ENCODE data around the gene CGN.

CGN gene

DNA sequence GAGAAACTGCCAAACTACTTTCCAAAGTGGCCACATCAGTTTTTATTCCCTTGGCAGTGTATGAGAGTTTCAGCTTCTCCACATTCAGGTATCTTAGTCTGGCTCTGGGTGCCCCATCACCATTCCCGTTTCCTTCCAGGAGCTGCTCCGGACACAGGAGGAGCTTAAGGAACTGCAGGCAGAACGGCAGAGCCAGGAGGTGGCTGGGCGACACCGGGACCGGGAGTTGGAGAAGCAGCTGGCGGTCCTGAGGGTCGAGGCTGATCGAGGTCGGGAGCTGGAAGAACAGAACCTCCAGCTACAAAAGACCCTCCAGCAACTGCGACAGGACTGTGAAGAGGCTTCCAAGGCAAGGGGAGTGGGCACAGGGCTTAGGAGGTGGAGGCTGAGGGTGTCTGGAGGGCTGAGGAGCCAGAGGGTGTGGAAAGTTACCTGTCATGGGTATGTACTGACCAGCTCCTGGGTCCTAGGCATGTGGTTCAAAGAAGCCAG lies 18.1 kb downstream of the CGN start:
- no peak for FAIRE-seq

DNA sequence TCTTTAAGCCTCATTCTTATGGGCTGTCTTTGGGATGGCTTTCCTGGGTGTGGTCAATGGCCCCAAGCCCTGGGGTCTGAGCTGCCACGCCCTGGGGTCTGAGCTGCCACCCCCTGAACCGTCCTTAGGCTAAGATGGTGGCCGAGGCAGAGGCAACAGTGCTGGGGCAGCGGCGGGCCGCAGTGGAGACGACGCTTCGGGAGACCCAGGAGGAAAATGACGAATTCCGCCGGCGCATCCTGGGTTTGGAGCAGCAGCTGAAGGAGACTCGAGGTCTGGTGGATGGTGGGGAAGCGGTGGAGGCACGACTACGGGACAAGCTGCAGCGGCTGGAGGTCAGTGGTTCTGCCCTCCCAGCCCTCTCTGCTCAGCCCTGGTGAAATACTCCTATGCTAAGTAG lies 18.6 kb downstream of the CGN start:
- FAIRE-seq = no peak

DNA sequence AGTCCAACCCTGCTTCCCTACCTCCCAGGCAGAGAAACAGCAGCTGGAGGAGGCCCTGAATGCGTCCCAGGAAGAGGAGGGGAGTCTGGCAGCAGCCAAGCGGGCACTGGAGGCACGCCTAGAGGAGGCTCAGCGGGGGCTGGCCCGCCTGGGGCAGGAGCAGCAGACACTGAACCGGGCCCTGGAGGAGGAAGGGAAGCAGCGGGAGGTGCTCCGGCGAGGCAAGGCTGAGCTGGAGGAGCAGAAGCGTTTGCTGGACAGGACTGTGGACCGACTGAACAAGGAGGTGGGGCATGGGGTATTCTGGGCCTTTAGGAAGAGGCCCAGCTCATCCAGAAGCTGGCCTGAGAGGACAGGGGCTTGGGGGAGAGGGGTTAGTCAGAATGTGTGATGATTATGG lies 19.3 kb downstream of the CGN start:
- no peak for FAIRE-seq

DNA sequence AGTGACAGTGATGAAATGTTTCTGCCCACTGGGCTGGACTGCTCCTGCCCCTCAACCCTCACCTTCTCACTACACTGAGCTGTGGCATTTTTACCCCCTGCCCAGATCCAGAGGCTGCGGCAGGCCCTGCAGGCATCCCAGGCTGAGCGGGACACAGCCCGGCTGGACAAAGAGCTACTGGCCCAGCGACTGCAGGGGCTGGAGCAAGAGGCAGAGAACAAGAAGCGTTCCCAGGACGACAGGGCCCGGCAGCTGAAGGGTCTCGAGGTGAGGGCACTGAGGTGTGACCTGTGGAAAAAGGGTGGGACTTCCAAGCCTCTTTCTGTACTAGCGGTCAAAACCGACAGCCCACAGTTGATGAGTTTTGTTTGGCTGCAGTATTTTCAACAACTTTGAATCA lies 22.7 kb downstream of the CGN start:
- no peak for FAIRE-seq

DNA sequence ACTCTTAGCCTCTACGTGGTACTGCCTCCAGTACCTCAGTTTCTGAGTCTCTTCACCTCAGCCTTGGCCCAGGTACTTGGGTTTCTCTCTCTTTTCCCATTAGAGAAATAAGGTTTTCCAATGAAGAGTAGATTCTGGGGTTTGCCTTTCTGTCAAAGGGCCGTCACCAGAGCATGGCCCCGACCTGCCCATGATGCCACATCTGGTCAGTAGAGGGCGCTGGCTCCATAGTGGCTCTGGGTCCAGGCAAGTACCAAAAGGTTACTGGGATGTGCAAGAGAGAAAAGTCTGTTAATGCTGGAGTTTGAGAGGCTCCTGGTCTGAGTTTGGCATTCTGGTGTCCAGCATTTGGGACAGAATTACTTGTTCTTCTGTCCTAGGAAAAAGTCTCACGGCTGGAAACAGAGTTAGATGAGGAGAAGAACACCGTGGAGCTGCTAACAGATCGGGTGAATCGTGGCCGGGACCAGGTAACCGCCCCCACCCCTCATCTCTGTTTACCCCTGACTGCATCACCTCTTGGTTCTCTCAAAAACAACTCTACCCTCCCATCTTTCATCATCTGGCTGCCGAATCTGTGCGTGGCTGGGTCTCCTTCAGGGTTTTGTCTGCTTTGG lies 23.6 kb downstream of the CGN start:
- no peak for FAIRE-seq

DNA sequence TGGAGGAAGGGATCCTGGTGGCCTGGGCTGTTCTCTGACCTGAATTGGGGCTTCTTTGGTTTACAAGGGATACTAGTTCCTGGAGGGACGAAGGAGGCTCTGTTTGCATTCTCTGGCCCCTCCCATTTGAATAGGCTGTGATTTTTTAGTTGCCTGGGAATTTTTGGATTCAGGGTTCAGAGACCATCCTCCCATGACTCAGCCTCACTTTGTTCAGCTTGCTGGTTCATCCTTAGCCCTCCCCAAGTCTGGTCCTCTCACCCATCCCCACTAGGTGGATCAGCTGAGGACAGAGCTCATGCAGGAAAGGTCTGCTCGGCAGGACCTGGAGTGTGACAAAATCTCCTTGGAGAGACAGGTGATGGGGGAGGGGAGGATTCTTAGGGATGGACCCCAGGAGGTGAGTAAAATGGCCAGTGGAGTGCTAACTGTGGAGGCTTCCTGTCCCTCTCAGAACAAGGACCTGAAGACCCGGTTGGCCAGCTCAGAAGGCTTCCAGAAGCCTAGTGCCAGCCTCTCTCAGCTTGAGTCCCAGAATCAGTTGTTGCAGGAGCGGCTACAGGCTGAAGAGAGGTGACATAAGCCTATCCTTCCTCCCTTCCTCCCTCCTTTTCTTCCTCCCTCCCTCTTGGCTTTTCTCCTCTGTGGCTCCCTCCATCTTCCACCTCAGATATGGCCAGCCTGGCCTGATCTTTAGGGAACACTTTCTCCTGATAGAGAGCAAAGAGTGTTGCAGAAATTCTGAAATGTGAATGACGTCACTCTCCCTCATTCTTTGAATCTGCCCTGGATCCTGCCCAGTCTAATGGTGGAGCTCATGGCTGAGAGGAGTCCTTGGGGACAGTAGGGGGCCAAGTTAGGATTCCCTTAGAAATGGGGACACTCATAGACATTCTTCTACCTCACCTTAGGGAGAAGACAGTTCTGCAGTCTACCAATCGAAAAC lies 24.4 kb downstream of the CGN start:
- FAIRE-seq = no peak

DNA sequence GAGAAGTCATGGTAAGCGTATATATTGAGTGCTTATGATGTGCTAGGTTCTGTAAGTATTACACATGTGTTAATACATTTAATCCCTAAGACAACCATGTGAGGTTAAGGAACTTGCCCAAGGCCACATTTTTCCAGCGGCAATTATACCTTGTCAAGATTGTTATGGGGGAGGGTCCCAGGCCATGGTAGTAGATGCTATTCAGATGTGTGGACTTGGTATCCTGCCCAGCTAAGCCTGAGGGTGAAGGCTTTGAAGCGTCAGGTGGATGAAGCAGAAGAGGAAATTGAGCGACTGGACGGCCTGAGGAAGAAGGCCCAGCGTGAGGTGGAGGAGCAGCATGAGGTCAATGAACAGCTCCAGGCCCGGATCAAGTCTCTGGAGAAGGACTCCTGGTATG lies 25.3 kb downstream of the CGN start:
- no peak for FAIRE-seq

DNA sequence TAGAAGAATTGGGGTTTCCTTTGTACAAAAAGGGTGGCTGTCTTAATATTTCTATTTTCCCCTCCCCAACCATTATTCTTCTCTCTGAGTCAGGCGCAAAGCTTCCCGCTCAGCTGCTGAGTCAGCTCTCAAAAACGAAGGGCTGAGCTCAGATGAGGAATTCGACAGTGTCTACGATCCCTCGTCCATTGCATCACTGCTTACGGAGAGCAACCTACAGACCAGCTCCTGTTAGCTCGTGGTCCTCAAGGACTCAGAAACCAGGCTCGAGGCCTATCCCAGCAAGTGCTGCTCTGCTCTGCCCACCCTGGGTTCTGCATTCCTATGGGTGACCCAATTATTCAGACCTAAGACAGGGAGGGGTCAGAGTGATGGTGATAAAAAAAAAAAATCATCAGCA lies 25.9 kb downstream of the CGN start:
- no peak for FAIRE-seq

DNA sequence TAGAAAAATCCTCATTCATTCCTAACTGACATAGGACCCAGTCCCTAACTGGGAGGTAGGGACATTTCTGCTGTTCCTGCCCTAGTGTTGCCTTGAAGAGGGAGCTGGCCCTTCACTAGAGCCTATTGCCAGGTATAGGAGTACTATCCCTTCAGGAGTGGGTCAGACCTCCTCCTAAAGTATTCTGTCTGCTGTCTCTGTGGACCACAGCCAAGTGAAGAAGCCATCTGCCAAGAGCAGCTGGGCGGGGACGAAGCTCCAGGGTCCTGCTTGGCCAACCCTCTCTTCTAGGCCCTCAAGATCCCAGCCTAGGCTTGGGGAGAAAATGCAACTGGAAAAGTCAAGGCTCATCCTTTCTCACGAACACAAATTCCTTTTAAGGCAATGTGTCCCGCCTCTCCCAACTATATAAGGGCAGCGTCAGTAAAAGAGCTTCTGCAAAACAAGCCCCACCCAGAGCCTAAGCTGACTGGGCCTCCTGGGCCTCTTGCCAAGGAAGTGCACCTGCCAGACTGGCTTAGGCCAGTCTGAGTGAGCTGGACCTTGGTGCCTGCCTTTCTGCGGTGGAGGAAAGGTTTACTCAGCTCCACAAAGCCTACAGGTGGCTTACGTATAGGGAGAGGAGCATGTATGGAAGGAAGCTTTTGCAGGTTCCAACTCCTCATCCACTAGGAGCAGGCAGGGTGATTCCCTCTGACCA lies 28.3 kb downstream of the CGN start:
- FAIRE-seq = no peak

DNA sequence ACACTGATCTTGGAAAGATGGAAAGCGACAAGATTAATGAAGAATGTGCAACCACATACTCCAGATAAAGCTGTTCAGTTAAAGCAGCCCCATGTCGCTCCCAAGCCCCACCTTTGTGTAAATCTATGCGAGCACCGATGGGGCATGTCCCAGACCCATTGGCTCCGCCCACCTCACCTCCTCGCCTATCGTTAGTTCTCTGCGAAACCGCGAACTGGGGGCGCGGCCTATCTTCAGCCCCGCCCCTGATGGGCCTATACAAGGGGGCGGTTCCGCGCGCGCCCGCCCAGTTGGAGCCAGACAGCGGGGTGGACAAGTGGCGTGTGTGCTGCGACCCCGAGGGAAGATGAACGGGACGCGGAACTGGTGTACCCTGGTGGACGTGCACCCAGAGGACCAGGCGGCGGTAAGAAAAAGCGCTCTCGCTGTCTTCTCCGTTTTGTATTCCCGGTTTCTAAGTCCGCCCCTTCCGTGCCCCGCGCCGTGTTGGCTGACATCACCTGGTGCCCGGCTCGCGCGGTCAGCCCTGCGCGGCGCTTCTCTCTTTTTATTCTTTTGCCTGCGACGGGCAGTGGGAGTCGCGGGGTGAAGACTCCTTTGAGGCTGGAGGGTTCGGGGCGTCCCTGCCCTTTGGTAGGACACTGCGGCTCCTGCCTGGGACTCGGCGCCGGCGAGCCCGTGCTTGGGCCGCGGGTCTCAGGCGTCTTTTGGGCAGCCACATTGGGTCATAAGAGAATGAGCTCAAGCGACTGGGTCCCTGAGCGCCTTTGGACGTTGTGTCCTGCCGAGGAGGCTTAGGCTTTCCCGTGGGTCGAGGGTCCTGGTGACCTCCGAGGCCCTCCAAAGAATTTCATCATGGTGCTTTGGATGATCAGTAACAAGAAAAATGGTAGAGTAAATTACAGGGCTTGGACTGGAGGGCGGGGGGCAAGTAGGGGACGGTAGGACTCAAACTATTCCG lies 29.1 kb downstream of the CGN start, which contains the start of gene TUFT1:
Gene TUFT1, plus strand, starts transcription at position 289 of the 961 bp plus-strand sequence. Its CDS starts 58 bp downstream, at position 347.
- no peak for FAIRE-seq

DNA sequence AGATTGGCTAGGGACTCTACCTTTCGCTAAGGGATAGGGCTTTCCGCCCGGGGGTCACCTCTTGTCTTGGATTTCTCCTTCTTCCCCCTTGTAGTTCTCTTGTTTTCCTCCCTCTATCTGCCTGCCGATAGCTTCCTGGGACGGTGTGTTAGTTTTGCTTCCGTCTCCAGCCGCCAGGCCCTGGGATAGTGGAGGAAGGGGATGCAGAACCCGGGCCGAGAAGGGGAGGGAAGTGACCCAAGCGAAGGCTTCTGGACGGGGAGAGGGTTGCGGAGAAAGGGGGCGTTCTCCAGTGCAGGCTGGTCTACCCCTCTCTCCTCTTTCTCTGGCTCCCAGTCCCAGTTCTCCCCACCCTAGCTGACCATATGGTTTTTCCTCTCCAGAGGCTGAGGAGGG lies 29.8 kb downstream of the CGN start:
- FAIRE-seq = no peak

DNA sequence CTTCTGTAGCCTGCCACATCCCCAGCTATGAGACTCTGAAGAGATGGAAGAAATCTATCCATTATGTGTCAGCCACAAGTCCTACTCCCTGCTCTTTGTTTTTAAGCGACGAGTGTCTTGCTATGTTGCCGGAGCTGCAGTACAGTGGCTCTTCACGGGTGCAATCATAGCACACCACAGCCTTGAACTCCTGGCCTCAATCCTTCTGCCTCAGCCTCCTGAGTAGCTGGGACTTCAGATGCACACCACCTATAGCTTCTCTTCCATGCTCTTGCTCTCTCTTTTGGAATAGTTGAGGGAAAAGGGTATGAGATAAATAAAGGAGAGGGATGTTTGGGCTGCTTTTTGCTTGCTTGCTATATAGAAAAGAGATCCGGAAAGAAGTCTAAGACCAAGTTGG lies 30.6 kb downstream of the CGN start:
- no peak for FAIRE-seq

DNA sequence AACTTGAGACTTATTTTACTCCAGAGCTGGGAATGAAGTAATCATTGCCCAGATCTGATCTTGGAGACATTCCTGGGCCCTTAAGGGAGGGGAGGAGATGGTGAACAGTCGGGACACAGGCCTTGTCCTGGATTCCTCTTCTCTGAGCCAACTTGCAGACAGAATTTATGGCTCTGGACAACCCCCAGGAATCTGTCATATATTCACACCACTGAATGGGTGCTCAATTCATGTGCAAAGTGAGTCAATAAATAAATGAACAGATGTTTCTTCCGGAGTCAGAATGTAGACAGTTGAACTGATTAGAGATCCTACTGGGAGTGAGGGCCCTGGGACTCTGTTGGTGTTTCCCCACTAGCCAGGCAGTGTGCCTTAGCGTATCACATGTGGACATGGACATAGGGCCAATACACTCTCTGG lies 31.5 kb downstream of the CGN start:
- FAIRE-seq = no peak

DNA sequence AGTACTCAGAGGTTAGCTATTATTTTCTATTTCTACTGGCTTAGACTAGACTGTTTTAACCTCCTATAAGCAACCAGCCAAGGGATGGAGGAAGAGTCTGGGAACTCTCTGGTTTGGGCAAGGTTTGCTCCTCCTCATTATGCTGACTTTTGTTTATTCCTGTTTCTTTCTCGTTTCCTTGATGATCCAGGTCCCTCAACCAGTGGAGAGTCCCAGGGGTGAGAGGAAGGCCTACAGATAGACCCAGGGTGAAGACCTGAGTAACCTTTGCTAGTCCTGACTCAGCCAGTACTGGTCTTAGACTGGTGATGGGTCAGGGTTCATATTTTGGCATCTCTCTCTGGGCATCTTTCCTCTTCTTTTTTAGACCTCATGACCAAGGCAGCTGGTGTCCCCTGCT lies 34.4 kb downstream of the CGN start:
- no peak for FAIRE-seq

DNA sequence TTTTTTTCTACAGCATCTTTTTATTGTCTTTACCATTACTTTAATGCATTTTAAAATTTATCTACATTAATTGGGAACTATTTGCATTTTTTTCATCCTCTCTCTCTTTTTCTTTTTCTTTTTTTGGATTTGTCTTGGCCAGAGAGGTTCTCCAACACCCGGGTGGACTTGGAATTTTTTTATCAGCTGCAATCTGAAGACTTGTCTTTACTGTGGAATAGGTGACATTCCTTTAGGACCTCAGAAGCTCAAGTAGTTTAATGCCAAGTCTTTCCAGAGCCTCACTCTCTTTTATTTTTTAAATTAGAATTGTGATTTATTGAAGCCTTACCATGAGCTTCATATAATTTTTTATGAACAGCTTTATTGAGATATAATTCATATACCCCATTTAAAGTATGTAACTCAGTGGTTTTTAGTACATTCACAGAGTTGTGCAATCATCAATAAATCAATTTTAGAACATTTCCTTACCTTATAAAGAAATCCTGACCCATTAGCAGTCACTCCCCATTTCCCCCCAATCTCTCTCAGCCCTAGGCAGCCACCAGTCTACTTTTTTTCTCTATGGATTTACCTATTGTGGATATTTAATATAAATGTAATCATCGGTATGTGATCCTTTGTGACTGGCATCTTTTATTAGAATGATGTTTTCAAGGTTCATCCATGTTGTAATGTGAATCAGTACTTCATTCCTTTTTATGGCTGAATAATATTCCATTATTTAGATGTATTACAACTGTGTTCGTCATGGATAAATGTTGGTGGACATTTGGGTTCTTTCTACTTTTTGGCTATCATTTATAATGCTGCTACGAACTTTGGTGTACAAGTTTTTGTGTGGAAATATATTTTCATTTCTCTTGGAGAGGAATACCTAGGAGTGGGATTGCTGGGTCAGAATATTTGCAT lies 35.1 kb downstream of the CGN start:
- no peak for FAIRE-seq

DNA sequence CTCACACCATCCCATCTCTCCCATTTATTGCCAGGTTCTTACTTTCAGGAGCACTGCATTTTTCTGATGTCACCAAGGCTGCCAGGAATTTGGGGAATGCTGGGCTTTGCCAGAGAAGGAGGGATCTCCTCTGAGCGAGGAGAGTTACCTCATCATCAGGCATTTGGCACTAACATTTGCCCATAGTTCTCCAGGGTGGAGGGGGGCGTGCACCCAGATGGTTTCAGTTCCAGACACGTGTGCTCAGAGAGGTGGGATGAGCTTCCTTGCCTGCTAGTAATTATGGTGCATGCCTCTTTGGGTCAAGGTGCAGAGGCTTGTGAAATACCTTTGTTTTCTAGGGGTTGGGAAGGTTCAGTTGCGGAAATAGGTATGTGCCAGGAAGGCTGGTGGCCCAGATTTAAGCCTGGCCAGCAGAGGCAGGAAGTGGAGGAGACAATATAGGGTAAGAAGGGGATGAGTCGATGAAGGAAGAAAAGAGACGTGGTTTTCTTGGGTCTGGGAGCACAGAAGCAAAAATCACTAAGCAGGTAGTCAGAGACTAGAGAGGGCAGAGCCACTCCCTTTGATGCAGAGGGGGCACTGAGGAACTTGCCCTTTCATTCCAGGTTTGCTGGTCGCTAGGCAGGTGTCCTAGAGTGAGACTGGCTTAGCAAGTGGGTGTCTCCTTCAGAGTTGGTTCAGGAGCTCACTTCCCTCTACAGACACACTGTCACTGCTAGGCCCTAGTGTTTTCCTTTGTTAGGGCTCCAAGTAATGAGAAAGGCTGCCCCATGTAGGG lies 36.1 kb downstream of the CGN start:
- FAIRE-seq = no peak

DNA sequence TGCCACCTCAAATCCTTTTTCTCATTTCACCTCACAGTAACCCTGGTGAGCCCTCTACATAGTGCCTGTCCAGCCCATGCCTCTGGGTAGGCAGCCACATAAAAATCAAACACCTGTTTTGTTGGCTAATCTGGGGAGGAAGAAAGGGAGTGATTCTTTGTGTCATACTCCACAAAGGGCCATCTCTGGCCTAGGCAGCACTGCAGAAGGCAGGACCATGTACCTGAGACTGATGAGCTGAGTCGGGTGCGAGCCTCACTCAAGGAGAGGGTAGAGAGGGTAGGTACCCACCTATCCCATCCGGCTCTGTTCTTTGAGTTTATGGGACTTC lies 36.7 kb downstream of the CGN start:
- FAIRE-seq = no peak

DNA sequence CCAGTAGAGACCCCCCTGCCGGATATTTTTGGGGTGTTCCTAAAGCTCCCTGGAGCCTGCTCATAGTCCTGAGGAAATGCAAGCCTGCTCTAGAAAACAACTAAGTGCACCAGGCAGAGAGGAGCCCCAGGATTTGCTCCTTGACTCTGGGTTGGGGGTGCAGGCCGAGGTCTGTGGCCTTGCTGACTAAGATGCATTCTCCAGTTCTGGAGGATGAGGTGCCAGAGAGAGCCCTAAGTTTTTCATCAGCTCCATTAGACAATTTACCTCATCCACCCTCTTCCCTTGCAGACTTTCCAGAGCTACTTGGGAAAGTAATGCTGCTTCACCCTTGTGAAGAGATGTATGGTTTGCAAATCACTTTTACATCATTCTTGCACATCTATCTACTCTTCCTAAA lies 38.0 kb downstream of the CGN start:
- no peak for FAIRE-seq

DNA sequence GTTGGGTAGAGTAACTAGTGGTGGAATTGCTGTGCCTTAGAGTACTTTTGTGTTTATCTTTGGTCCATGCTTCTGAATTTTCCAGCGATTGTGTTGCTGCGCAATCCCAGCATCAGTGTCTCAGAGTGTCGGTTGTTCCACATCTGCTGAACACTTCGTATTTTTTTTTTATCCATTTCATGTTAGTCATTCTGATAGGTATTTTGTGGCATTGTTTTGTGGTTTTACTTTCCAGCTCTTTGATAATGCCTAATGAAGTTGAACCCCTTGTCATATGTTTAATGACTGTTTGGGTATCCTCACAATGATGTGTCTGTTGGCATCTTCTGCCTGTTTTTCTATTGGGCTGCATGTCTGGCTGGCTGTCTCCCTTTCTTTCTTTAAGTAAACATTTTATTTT lies 42.5 kb downstream of the CGN start:
- no peak for FAIRE-seq

DNA sequence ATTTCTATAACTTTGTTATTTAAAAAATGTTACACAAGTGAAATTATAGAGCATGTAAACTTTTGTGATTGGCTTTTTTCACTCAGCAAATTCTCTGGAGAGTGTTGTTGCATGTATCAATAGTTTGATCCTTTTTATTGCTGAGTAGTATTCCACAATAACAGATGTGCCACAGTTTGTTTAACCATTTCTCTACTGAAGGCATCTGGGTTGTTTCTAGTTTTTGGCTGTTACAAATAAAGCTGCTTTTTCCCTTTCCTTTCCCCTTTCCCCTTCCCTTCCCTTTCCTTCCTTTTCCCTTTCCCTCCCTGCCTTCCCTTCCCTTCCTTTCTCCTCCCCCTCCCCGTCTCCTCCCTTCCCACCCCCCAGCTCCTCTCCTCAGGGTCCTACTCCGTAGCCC lies 44.9 kb downstream of the CGN start:
- FAIRE-seq = no peak

DNA sequence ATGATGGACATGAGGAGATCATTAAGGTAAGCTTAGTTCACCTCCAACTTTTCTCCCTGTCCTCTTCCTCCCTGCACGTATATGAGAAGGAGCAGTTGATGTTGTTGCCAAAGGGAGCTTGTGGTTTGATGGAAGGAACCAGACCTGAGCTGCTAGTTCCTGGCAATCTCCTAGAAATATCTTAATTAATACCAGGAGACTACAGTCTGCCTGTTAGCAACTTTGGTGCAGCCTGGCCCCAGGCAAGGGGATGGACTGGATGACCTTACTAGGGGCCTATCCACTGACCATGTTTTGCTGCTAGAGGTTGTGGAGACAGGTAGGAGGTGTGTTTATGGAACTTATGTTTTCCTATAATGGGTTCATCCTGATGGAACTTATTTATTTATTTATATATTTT lies 51.5 kb downstream of the CGN start:
- FAIRE-seq = no peak

Measured in islet of Langerhans (tissue), 1 donor.